HepG2 (cell line): Measurements from ENCODE around the gene TAS1R3. TPM values are rescaled to one million over a fixed set of nuclear protein-coding genes. Genes with fewer than 3 reads are reported as not detected.

Experiments
- FOXA3 ChIP-seq: IDR thresholded peaks from 2 replicates; pipeline ENCODE4 v1.6.1; 2016; ENCODE audit warnings: missing genetic modification reagents, missing compliant biosample characterization
- KLF6 ChIP-seq: IDR thresholded peaks from 2 replicates; pipeline ENCODE4 v1.8.0; 2016; ENCODE audit warnings: missing biosample characterization, missing genetic modification reagents
- RBAK ChIP-seq: sonication (generic); formaldehyde crosslinking; IDR thresholded peaks from 2 replicates; pipeline ENCODE4 v1.5.1; 2020; ENCODE audit warnings: mild to moderate bottlenecking, missing genetic modification reagents
- SMAD3 ChIP-seq: sonication (generic); formaldehyde crosslinking; IDR thresholded peaks from 2 replicates; pipeline ENCODE4 v1.4.0; 2020; ENCODE audit warnings: missing genetic modification reagents
- SP140L ChIP-seq: sonication (generic); formaldehyde crosslinking; IDR thresholded peaks from 2 replicates; pipeline ENCODE4 v1.4.0; 2020; ENCODE audit warnings: missing genetic modification reagents, borderline replicate concordance
- SRSF4 ChIP-seq: fragments of 200-400 bp; formaldehyde crosslinking; IDR thresholded peaks from one replicate; pipeline ENCODE4 v1.6.1; 2018; ENCODE audit warnings: mild to moderate bottlenecking, low read depth, low read length, moderate library complexity; ENCODE audit not compliant: poor library complexity, severe bottlenecking
- TBP ChIP-seq: sonication (generic); formaldehyde crosslinking; IDR thresholded peaks from 2 replicates; pipeline ENCODE4 v1.5.0; 2020; ENCODE audit warnings: missing genetic modification reagents
- TEAD2 ChIP-seq: sonication (generic); formaldehyde crosslinking; IDR thresholded peaks from 2 replicates; pipeline ENCODE4 v1.9.0; 2021; ENCODE audit warnings: missing genetic modification reagents
- ZMAT3 ChIP-seq: sonication (generic); formaldehyde crosslinking; conservative IDR thresholded peaks from 2 replicates; pipeline ENCODE4 v1.7.0; 2021; ENCODE audit warnings: missing genetic modification reagents
- ZNF143 ChIP-seq: sonication (generic); formaldehyde crosslinking; IDR thresholded peaks from 2 replicates; pipeline ENCODE4 v1.4.0; 2020; ENCODE audit warnings: missing genetic modification reagents
- ZNF20 ChIP-seq: sonication (generic); formaldehyde crosslinking; IDR thresholded peaks from 2 replicates; pipeline ENCODE4 v1.4.0; 2020; ENCODE audit warnings: mild to moderate bottlenecking, moderate library complexity, missing genetic modification reagents
- ZNF234 ChIP-seq: sonication (generic); formaldehyde crosslinking; conservative IDR thresholded peaks from 2 replicates; pipeline ENCODE4 v1.5.1; 2020; ENCODE audit warnings: mild to moderate bottlenecking, missing genetic modification reagents
- ZNF235 ChIP-seq: sonication (generic); formaldehyde crosslinking; IDR thresholded peaks from 2 replicates; pipeline ENCODE4 v1.8.1; 2023; ENCODE audit warnings: mild to moderate bottlenecking, missing genetic modification reagents, borderline replicate concordance
- ZNF253 ChIP-seq: sonication (generic); formaldehyde crosslinking; IDR thresholded peaks from 2 replicates; pipeline ENCODE4 v1.8.0; 2022; ENCODE audit warnings: mild to moderate bottlenecking, missing genetic modification reagents, borderline replicate concordance
- ZNF329 ChIP-seq: sonication (generic); formaldehyde crosslinking; IDR thresholded peaks from 2 replicates; pipeline ENCODE4 v1.9.0; 2021; ENCODE audit warnings: low read depth, mild to moderate bottlenecking, missing genetic modification reagents
- ZNF543 ChIP-seq: sonication (generic); formaldehyde crosslinking; IDR thresholded peaks from 2 replicates; pipeline ENCODE4 v1.4.0; 2020; ENCODE audit warnings: mild to moderate bottlenecking, missing genetic modification reagents
- ZNF878 ChIP-seq: sonication (generic); formaldehyde crosslinking; IDR thresholded peaks from 2 replicates; pipeline ENCODE4 v1.8.1; 2023; ENCODE audit warnings: mild to moderate bottlenecking, missing genetic modification reagents, moderate library complexity
- polyA plus RNA-seq, 8 experiments: library from polyadenylated mRNA; depleted of rRNA in 3 of 8; stranded (reverse) in 7 of 8; unstranded in 1 of 8; fragments of >200 nt; fragmentation: Illumina TruSeq in 4 of 8; extraction: Trizol in 4 of 8; gene quantifications; 2 replicates each; pipeline versions ENCODE4 v1.2.1 to v1.2.3, GENCODE V29; 2011 to 2016; ENCODE audit warnings: low read depth in 4 of 8, missing spikeins in 1 of 8, mixed read lengths in 1 of 8; ENCODE audit not compliant: insufficient read depth in 1 of 8
- total RNA-seq, 5 experiments: library from RNA; depleted of rRNA; stranded (reverse); fragments of >200 nt; fragmentation: Illumina TruSeq; extraction: Trizol; gene quantifications; 2 replicates each; pipeline ENCODE4 v1.2.3, GENCODE V29; 2016; ENCODE audit warnings: low read depth in 1 of 5
- TF ChIP-seq, protein P1 (sequence below): sonication (generic); formaldehyde crosslinking; IDR thresholded peaks from 2 replicates; pipeline ENCODE4 v1.4.0; 2020; ENCODE audit warnings: missing genetic modification reagents, borderline replicate concordance
- TF ChIP-seq, protein P2 (sequence below): sonication (generic); formaldehyde crosslinking; IDR thresholded peaks from 2 replicates; pipeline ENCODE4 v1.5.1; 2020; ENCODE audit warnings: missing genetic modification reagents, mild to moderate bottlenecking, borderline replicate concordance
- TF ChIP-seq, protein P3 (sequence below): sonication (generic); formaldehyde crosslinking; conservative IDR thresholded peaks from 2 replicates; pipeline ENCODE4 v1.8.0; 2022; ENCODE audit warnings: mild to moderate bottlenecking, moderate library complexity, missing genetic modification reagents
- TF ChIP-seq, protein P4 (sequence below): sonication (generic); formaldehyde crosslinking; IDR thresholded peaks from 2 replicates; pipeline ENCODE4 v1.4.0; 2020; ENCODE audit warnings: missing genetic modification reagents
- TF ChIP-seq, protein P5 (sequence below): sonication (generic); formaldehyde crosslinking; IDR thresholded peaks from 2 replicates; pipeline ENCODE4 v1.4.0; 2020; ENCODE audit warnings: missing genetic modification reagents

The TAS1R3 gene
- total and polyA plus RNA-seq, 2 of the 13 experiments (the other 11 are each of a cell fraction or from before 2014, with no cell fraction given): 0.13 to 0.15 TPM

DNA sequence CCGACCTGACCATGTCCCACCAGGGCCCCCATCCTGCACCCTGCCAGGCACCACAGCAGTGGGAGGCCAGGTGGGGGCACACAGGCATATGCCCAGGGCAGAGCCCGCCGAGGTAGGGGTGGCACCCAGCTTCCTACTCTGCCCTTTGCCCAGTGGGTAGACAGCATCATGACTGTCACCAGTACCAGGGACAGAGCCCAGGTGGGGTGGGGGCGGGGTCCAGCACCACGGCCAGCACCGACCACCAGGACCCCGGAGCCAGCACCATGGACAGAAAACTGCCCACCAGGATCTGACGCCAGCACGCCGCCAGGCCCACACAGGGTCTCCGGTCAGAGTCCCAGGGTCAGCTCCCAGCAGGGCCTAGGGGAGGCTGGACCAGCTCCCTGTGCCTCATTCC lies 3.8 kb downstream of the TAS1R3 start (continued):
- TF ChIP-seq, protein P1, sequence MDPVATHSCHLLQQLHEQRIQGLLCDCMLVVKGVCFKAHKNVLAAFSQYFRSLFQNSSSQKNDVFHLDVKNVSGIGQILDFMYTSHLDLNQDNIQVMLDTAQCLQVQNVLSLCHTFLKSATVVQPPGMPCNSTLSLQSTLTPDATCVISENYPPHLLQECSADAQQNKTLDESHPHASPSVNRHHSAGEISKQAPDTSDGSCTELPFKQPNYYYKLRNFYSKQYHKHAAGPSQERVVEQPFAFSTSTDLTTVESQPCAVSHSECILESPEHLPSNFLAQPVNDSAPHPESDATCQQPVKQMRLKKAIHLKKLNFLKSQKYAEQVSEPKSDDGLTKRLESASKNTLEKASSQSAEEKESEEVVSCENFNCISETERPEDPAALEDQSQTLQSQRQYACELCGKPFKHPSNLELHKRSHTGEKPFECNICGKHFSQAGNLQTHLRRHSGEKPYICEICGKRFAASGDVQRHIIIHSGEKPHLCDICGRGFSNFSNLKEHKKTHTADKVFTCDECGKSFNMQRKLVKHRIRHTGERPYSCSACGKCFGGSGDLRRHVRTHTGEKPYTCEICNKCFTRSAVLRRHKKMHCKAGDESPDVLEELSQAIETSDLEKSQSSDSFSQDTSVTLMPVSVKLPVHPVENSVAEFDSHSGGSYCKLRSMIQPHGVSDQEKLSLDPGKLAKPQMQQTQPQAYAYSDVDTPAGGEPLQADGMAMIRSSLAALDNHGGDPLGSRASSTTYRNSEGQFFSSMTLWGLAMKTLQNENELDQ: peak; percentile 75; the same call in 1 of the 2 replicates
- TF ChIP-seq SP140L: no peak
- 0 out of 2 replicates have a peak, but pooled peaks have one; percentile 65 for TF ChIP-seq ZNF20 (CRISPR knock-in tag)
- TF ChIP-seq ZNF543 (CRISPR knock-in tag): 0 out of 2 replicates have a peak, but pooled peaks have one; percentile 39
- TF ChIP-seq ZNF878 (CRISPR knock-in tag): no peak
- TF ChIP-seq FOXA3 (CRISPR knock-in tag): no peak
- no peak for TF ChIP-seq SRSF4
- TF ChIP-seq SMAD3 (CRISPR knock-in tag): peak; percentile 65; the same call in 1 of the 2 replicates
- TF ChIP-seq ZMAT3: no peak
- TF ChIP-seq ZNF235 (CRISPR knock-in tag): peak; percentile 80; the same call in 1 of the 2 replicates
- no peak for TF ChIP-seq ZNF329 (CRISPR knock-in tag)
- TF ChIP-seq, protein P2, sequence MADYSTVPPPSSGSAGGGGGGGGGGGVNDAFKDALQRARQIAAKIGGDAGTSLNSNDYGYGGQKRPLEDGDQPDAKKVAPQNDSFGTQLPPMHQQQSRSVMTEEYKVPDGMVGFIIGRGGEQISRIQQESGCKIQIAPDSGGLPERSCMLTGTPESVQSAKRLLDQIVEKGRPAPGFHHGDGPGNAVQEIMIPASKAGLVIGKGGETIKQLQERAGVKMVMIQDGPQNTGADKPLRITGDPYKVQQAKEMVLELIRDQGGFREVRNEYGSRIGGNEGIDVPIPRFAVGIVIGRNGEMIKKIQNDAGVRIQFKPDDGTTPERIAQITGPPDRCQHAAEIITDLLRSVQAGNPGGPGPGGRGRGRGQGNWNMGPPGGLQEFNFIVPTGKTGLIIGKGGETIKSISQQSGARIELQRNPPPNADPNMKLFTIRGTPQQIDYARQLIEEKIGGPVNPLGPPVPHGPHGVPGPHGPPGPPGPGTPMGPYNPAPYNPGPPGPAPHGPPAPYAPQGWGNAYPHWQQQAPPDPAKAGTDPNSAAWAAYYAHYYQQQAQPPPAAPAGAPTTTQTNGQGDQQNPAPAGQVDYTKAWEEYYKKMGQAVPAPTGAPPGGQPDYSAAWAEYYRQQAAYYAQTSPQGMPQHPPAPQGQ (CRISPR knock-in tag): no peak
- TF ChIP-seq, protein P3, sequence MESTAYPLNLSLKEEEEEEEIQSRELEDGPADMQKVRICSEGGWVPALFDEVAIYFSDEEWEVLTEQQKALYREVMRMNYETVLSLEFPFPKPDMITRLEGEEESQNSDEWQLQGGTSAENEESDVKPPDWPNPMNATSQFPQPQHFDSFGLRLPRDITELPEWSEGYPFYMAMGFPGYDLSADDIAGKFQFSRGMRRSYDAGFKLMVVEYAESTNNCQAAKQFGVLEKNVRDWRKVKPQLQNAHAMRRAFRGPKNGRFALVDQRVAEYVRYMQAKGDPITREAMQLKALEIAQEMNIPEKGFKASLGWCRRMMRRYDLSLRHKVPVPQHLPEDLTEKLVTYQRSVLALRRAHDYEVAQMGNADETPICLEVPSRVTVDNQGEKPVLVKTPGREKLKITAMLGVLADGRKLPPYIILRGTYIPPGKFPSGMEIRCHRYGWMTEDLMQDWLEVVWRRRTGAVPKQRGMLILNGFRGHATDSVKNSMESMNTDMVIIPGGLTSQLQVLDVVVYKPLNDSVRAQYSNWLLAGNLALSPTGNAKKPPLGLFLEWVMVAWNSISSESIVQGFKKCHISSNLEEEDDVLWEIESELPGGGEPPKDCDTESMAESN (CRISPR knock-in tag): 0 out of 2 replicates have a peak, but pooled peaks have one; percentile 49
- TF ChIP-seq ZNF234 (CRISPR knock-in tag): no peak
- TF ChIP-seq TBP (CRISPR knock-in tag): no peak
- TF ChIP-seq TEAD2 (CRISPR knock-in tag): 0 out of 2 replicates have a peak, but pooled peaks have one; percentile 44
- TF ChIP-seq, protein P4, sequence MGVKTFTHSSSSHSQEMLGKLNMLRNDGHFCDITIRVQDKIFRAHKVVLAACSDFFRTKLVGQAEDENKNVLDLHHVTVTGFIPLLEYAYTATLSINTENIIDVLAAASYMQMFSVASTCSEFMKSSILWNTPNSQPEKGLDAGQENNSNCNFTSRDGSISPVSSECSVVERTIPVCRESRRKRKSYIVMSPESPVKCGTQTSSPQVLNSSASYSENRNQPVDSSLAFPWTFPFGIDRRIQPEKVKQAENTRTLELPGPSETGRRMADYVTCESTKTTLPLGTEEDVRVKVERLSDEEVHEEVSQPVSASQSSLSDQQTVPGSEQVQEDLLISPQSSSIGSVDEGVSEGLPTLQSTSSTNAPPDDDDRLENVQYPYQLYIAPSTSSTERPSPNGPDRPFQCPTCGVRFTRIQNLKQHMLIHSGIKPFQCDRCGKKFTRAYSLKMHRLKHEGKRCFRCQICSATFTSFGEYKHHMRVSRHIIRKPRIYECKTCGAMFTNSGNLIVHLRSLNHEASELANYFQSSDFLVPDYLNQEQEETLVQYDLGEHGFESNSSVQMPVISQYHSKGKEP: peak; percentile 68; the same call in 1 of the 2 replicates
- TF ChIP-seq KLF6 (CRISPR knock-in tag): peak; percentile 73; the same call in 1 of the 2 replicates
- TF ChIP-seq RBAK (CRISPR knock-in tag): no peak
- TF ChIP-seq, protein P5, sequence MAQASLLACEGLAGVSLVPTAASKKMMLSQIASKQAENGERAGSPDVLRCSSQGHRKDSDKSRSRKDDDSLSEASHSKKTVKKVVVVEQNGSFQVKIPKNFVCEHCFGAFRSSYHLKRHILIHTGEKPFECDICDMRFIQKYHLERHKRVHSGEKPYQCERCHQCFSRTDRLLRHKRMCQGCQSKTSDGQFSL (CRISPR knock-in tag): no peak
- TF ChIP-seq ZNF253 (CRISPR knock-in tag): no peak
- no peak for TF ChIP-seq ZNF143 (CRISPR knock-in tag)
